ENCODE data around the gene SCNN1B.

The SCNN1B gene

GRCh38 chr16:23256440-23256839 is 45.7 kb upstream of the SCNN1B start:
- no peak overlapping the region for H3K9ac ChIP-seq
- H3K79me2 ChIP-seq = no peaks in the 10 kb centered on the region
- H3K4me1 ChIP-seq = no peaks in the 10 kb centered on the region
- TF ChIP-seq, protein P1, sequence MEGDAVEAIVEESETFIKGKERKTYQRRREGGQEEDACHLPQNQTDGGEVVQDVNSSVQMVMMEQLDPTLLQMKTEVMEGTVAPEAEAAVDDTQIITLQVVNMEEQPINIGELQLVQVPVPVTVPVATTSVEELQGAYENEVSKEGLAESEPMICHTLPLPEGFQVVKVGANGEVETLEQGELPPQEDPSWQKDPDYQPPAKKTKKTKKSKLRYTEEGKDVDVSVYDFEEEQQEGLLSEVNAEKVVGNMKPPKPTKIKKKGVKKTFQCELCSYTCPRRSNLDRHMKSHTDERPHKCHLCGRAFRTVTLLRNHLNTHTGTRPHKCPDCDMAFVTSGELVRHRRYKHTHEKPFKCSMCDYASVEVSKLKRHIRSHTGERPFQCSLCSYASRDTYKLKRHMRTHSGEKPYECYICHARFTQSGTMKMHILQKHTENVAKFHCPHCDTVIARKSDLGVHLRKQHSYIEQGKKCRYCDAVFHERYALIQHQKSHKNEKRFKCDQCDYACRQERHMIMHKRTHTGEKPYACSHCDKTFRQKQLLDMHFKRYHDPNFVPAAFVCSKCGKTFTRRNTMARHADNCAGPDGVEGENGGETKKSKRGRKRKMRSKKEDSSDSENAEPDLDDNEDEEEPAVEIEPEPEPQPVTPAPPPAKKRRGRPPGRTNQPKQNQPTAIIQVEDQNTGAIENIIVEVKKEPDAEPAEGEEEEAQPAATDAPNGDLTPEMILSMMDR (IDR thresholded peaks at IDR 0.05) = no peak
- no peak overlapping the region for H3K4me3 ChIP-seq (ENCODE audit: low read depth, low read length)
- no peak overlapping the region for H3K4me2 ChIP-seq (ENCODE audit: low read length)
- no peaks in the 10 kb centered on the region for H3K9me3 ChIP-seq (ENCODE audit: control insufficient read depth, low read length)
- no peak overlapping the region for H3K27ac ChIP-seq
- no peak overlapping the region for H2AFZ ChIP-seq
- no peaks in the 10 kb centered on the region for H3K36me3 ChIP-seq (ENCODE audit: control insufficient read depth, insufficient read depth, low read length)
- no peaks in the 10 kb centered on the region for H3K27me3 ChIP-seq (ENCODE audit: control insufficient read depth, insufficient read depth, low read length)

DNA sequence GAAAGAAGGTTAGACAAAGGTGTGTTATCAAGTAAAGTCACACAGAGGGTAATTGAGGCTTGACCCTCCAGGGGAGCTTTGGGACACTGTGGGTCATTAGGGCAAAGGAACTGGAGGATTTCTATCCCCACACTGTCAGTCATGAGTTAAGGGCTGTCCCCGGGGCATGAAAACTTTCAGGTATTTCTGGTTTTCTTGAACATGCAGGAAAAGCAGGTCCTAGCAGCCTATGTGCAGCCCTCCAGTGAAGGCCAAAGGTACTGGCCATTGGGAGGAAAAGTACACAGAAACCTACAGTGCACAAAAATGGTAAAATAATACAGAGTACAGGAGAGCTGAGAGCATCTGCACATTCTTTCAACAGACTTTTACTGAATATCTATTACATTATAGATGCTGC is 44.4 kb upstream of the SCNN1B start:
- Histone ChIP-seq H3K9me3 (ENCODE audit: control insufficient read depth, low read length) (no peaks in the 10 kb centered on the region), H3K9ac (no peak overlapping the region), H3K79me2 (no peaks in the 10 kb centered on the region), H3K4me1 (no peaks in the 10 kb centered on the region), H3K27me3 (ENCODE audit: control insufficient read depth, insufficient read depth, low read length) (no peaks in the 10 kb centered on the region), H3K36me3 (ENCODE audit: control insufficient read depth, insufficient read depth, low read length) (no peaks in the 10 kb centered on the region), H2AFZ (no peak overlapping the region), H3K4me2 (ENCODE audit: low read length) (no peak overlapping the region), H3K4me3 (ENCODE audit: low read depth, low read length) (no peak overlapping the region), H3K27ac (no peak overlapping the region)
- TF ChIP-seq, protein P1 (IDR thresholded peaks at IDR 0.05) = no peak

- H3K27me3 ChIP-seq (ENCODE audit: control insufficient read depth, insufficient read depth, low read length) = no peaks in the 10 kb centered on the region
- no peaks in the 10 kb centered on the region for H3K4me1 ChIP-seq
- TF ChIP-seq, protein P1 (IDR thresholded peaks at IDR 0.05) = no peak
- no peak overlapping the region for H3K4me3 ChIP-seq (ENCODE audit: low read depth, low read length)
- no peak overlapping the region for H3K4me2 ChIP-seq (ENCODE audit: low read length)
- H3K9me3 ChIP-seq (ENCODE audit: control insufficient read depth, low read length) = no peaks in the 10 kb centered on the region
- H3K9ac ChIP-seq = no peak overlapping the region
- H3K79me2 ChIP-seq = no peaks in the 10 kb centered on the region
- no peak overlapping the region for H2AFZ ChIP-seq
- H3K36me3 ChIP-seq (ENCODE audit: control insufficient read depth, insufficient read depth, low read length) = no peaks in the 10 kb centered on the region
- H3K27ac ChIP-seq = no peak overlapping the region
Observed at GRCh38 chr16:23258919-23259237, 43.2 kb upstream of the SCNN1B start.

DNA sequence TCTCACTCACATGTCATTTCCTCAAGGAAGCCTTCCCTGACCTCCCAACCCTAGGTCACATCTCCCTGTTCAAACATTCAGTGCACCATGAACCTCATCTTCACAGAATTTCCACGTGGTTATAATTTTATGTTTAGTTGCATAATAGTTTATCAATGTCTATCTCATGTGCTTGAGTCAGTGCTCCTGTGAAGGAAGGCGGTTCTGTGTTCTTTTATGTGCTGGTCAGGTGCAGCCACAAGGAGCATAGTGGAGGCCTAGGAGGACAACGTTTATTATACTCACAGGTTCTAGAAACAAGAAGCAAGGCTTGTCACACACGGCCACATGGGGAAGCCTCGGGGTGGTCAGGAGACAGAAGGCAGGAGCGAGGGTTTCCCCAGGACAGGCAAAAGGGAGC is 34.5 kb upstream of the SCNN1B start:
- H3K79me2 ChIP-seq = no peaks in the 10 kb centered on the region
- no peak overlapping the region for H3K4me2 ChIP-seq (ENCODE audit: low read length)
- H3K9ac ChIP-seq = no peak overlapping the region
- H3K4me3 ChIP-seq (ENCODE audit: low read depth, low read length) = no peak overlapping the region
- H3K27me3 ChIP-seq (ENCODE audit: control insufficient read depth, insufficient read depth, low read length) = no peaks in the 10 kb centered on the region
- H3K9me3 ChIP-seq (ENCODE audit: control insufficient read depth, low read length) = no peaks in the 10 kb centered on the region
- H3K36me3 ChIP-seq (ENCODE audit: control insufficient read depth, insufficient read depth, low read length) = no peaks in the 10 kb centered on the region
- H3K27ac ChIP-seq = no peak overlapping the region
- H2AFZ ChIP-seq = no peak overlapping the region
- H3K4me1 ChIP-seq = no peaks in the 10 kb centered on the region
- TF ChIP-seq, protein P1 (IDR thresholded peaks at IDR 0.05) = no peak

DNA sequence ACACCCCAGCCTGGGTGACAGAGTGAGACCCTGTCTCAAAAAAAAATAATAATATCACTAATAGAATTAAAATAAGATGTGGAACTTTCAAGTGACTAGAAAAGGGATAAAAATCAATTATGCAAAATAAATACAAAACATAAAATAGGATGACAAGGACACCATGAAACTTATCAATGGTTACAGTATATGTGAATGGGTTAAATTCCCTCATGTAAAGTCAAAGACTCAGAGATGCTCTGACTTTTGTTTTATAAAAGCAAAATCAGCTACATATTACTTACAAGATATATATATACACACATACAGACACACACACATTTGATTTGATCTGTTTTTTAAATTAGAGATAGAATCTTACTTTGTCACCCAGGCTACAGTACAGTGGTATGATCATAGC is 33.5 kb upstream of the SCNN1B start:
- H3K36me3 ChIP-seq (ENCODE audit: control insufficient read depth, insufficient read depth, low read length) = no peaks in the 10 kb centered on the region
- no peaks in the 10 kb centered on the region for H3K79me2 ChIP-seq
- TF ChIP-seq, protein P1 (IDR thresholded peaks at IDR 0.05) = no peak

More for the DNA sequence above, 33.5 kb upstream of the SCNN1B start:
- H3K27ac ChIP-seq = no peak overlapping the region
- no peaks in the 10 kb centered on the region for H3K9me3 ChIP-seq (ENCODE audit: control insufficient read depth, low read length)
- H3K4me3 ChIP-seq (ENCODE audit: low read depth, low read length) = no peak overlapping the region
- no peak overlapping the region for H2AFZ ChIP-seq
- no peak overlapping the region for H3K4me2 ChIP-seq (ENCODE audit: low read length)
- no peaks in the 10 kb centered on the region for H3K27me3 ChIP-seq (ENCODE audit: control insufficient read depth, insufficient read depth, low read length)
- no peaks in the 10 kb centered on the region for H3K4me1 ChIP-seq
- H3K9ac ChIP-seq = no peak overlapping the region
